GM12878 (cell line): ENCODE data around the gene CD83. TPM values are rescaled to one million over a fixed set of nuclear protein-coding genes. Genes with fewer than 3 reads are reported as not detected.

Experiments used
- ATAC-seq: fragments of 200-7000 bp; cut with Tn5 transposase; 3 replicates; pipeline ENCODE4 v1.9.1; 2020; ENCODE audit warnings: mild to moderate bottlenecking, moderate library complexity
- BruUV-seq: library from RNA; stranded (reverse); fragments of 400-500 nt; replicated peaks from 2 replicates; lab custom pipeline; 2021; lab: Mats Ljungman, UMichigan
- CTCF ChIA-PET: fragments of 300-600 bp; sonication (Branson Sonifier 250); formaldehyde crosslinking; extraction: SDS; loops from one replicate; lab custom pipeline; 2021; ENCODE audit warnings: inconsistent platforms; lab: Yijun Ruan, JAX
- POLR2A ChIA-PET: fragments of 350-600 bp; formaldehyde crosslinking; extraction: SDS; loops from one replicate; lab custom pipeline; 2021; ENCODE audit warnings: inconsistent platforms; lab: Charles Lee
- RAD21 ChIA-PET: fragments of 300-600 bp; sonication (Branson Sonifier 250); formaldehyde crosslinking; loops from one replicate; lab custom pipeline; 2023; ENCODE audit warnings: antibody characterized with exemption; ENCODE audit not compliant: unreplicated experiment; lab: Charles Lee
- SMC1A ChIA-PET: fragments of 300-600 bp; sonication (Branson Sonifier 250); formaldehyde crosslinking; loops from one replicate; lab custom pipeline; 2023; ENCODE audit not compliant: unreplicated experiment, uncharacterized antibody; lab: Charles Lee
- DNase-seq: peaks from one replicate; pipeline ENCODE4 v3.0.0-alpha.2; 2011; ENCODE audit warnings: low read depth, low spot score
- FAIRE-seq: peaks from 3 replicates; lab custom pipeline; 2011; peaks lifted over from hg19 to GRCh38; lab: Jason Lieb, UNC
- H2AFZ ChIP-seq: 2 replicates; pipeline ENCODE4 v1.6.0; 2011; ENCODE audit warnings: low read depth, low read length, control low read depth; ENCODE audit not compliant: control insufficient read depth
- H3K27ac ChIP-seq: 2 replicates; pipeline ENCODE4 v1.5.1; 2011; ENCODE audit warnings: control low read depth; ENCODE audit not compliant: control insufficient read depth, insufficient read depth
- H3K27me3 ChIP-seq, 2 experiments: replicated peaks in 1 of 2; 2 replicates each; pipeline versions ENCODE4 v1.6.0 to v1.6.1; 2011; ENCODE audit warnings: low read length in 1 of 2; ENCODE audit not compliant: control insufficient read depth in 2 of 2, insufficient read depth in 2 of 2
- H3K36me3 ChIP-seq, 2 experiments: 2 replicates each; pipeline ENCODE4 v1.5.1; 2011; ENCODE audit warnings: low read length in 1 of 2; ENCODE audit not compliant: control insufficient read depth in 2 of 2, insufficient read depth in 2 of 2
- H3K4me1 ChIP-seq: 2 replicates; pipeline ENCODE4 v1.6.1; 2011; ENCODE audit warnings: mild to moderate bottlenecking, low read length, moderate library complexity, mixed read lengths; ENCODE audit not compliant: control insufficient read depth, insufficient read depth
- H3K4me2 ChIP-seq: 2 replicates; pipeline ENCODE4 v1.6.0; 2011; ENCODE audit warnings: control low read depth; ENCODE audit not compliant: control insufficient read depth, insufficient read depth
- H3K4me3 ChIP-seq: fragments of 200-600 bp; sonication (generic); 2 replicates; pipeline ENCODE4 v1.5.1; 2016
- H3K79me2 ChIP-seq: 2 replicates; pipeline ENCODE4 v1.6.0; 2011; ENCODE audit warnings: low read length; ENCODE audit not compliant: control insufficient read depth, insufficient read depth
- H3K9ac ChIP-seq: 2 replicates; pipeline ENCODE4 v1.8.0; 2011; ENCODE audit warnings: low read length, control low read depth, mixed read lengths; ENCODE audit not compliant: control insufficient read depth, insufficient read depth
- H3K9me3 ChIP-seq: replicated peaks from 3 replicates; pipeline ENCODE4 v1.5.1; 2011; ENCODE audit warnings: mild to moderate bottlenecking, low read length; ENCODE audit not compliant: control insufficient read depth, insufficient read depth
- H4K20me1 ChIP-seq: 2 replicates; pipeline ENCODE4 v1.6.0; 2011; ENCODE audit not compliant: control insufficient read depth, insufficient read depth
- BCL11A ChIP-seq: IDR thresholded peaks from 2 replicates; pipeline ENCODE4 v1.6.1; 2011; ENCODE audit warnings: low read depth, low read length
- DPF2 ChIP-seq: fragments of 450-650 bp; IDR thresholded peaks from 2 replicates; pipeline ENCODE4 v1.6.1; 2017; ENCODE audit warnings: mild to moderate bottlenecking
- IKZF1 ChIP-seq: fragments of 450-650 bp; conservative IDR thresholded peaks from 2 replicates; pipeline ENCODE4 v1.6.1; 2017; ENCODE audit warnings: antibody characterized with exemption, mild to moderate bottlenecking
- LARP7 ChIP-seq: fragments of 450-650 bp; IDR thresholded peaks from 2 replicates; pipeline ENCODE4 v1.6.1; 2017; ENCODE audit warnings: mild to moderate bottlenecking
- MEF2A ChIP-seq: IDR thresholded peaks from 2 replicates; pipeline ENCODE4 v1.6.1; 2011; ENCODE audit warnings: low read depth, mild to moderate bottlenecking, low read length, moderate library complexity; ENCODE audit not compliant: insufficient read depth
- MEF2B ChIP-seq: fragments of 450-650 bp; IDR thresholded peaks from 2 replicates; pipeline ENCODE4 v1.6.1; 2018; ENCODE audit warnings: mild to moderate bottlenecking, moderate library complexity; ENCODE audit not compliant: partially characterized antibody, poor library complexity, severe bottlenecking
- MLLT1 ChIP-seq: fragments of 450-650 bp; IDR thresholded peaks from 2 replicates; pipeline ENCODE4 v1.6.1; 2016; ENCODE audit warnings: mild to moderate bottlenecking
- NBN ChIP-seq: fragments of 450-650 bp; IDR thresholded peaks from 2 replicates; pipeline ENCODE4 v1.6.1; 2016
- NRF1 ChIP-seq: conservative IDR thresholded peaks from 2 replicates; pipeline ENCODE4 v1.6.1; 2011; ENCODE audit warnings: mild to moderate bottlenecking, low read depth, low read length, improper control_type of control experiment
- PML ChIP-seq: IDR thresholded peaks from 2 replicates; pipeline ENCODE4 v1.6.1; 2012; ENCODE audit warnings: low read length, inconsistent platforms
- POLR2AphosphoS5 ChIP-seq: IDR thresholded peaks from 2 replicates; pipeline ENCODE4 v1.6.1; 2011; ENCODE audit warnings: mild to moderate bottlenecking, low read length, inconsistent platforms
- RELB ChIP-seq: fragments of 450-650 bp; IDR thresholded peaks from 2 replicates; pipeline ENCODE4 v1.6.1; 2017; ENCODE audit warnings: low read depth, mild to moderate bottlenecking, moderate library complexity
- SMAD1 ChIP-seq: fragments of 450-650 bp; IDR thresholded peaks from 2 replicates; pipeline ENCODE4 v1.6.1; 2018; ENCODE audit warnings: mild to moderate bottlenecking, low read depth; ENCODE audit not compliant: partially characterized antibody
- STAT1 ChIP-seq: fragments of 450-650 bp; conservative IDR thresholded peaks from 2 replicates; pipeline ENCODE4 v1.6.1; 2014; ENCODE audit warnings: antibody characterized with exemption, mild to moderate bottlenecking
- WGBS: methylation state at CpG from one replicate; pipeline ENCODE4 v1.1.6; 2016; ENCODE audit warnings: low lambda C conversion rate; ENCODE audit not compliant: insufficient replicate concordance, insufficient coverage; ENCODE audit errors: missing lambda C conversion rate; 5-methylcytosine and 5-hydroxymethylcytosine counted together
- in situ Hi-C: fragments of 300-500 bp; cut with MboI; formaldehyde crosslinking; loops from 9 replicates; pipeline ENCODE4 v1.14.3; 2018; ENCODE audit warnings: mixed read lengths
- intact Hi-C: fragments of 100-400 bp; cut with micrococcal nuclease; formaldehyde crosslinking; loops from one replicate; pipeline ENCODE4 v1.14.2; 2022; ENCODE audit not compliant: unreplicated experiment
- polyA plus RNA-seq, 11 experiments: library from polyadenylated mRNA; depleted of rRNA in 4 of 11; unstranded in 6 of 11; stranded (reverse) in 5 of 11; fragments of >200 nt; fragmentation: Nextera tagmentation in 4 of 11; fragmentation: Illumina TruSeq in 1 of 11; extraction: Ambion mirVana in 4 of 11; extraction: Trizol in 1 of 11; gene quantifications; 1 replicate in 1 of 11; 2 replicates in 10 of 11; pipeline versions ENCODE4 v1.2.1 to v1.2.3, GENCODE V29; 2011 to 2016; ENCODE audit warnings: inconsistent platforms in 2 of 11, missing spikeins in 2 of 11, low read depth in 1 of 11
- total RNA-seq, 4 experiments: library from RNA; depleted of rRNA in 3 of 4; stranded (reverse); fragments of >200 nt in 3 of 4; fragmentation: Illumina TruSeq in 1 of 4; extraction: Trizol in 1 of 4; gene quantifications; 2 replicates each; pipeline versions ENCODE4 v1.2.1 to v1.2.3, GENCODE V29; 2013 to 2021

CD83 gene
- total and polyA plus RNA-seq, 10 of the 15 experiments (the other 5 are each of a cell fraction or from before 2014, with no cell fraction given): 76.1 to 174 (median 129) TPM

GRCh38 chr6:14118091-14118439 is 493 bp downstream of the CD83 start:
- BruUV-seq: no TSS peak
- under 1% methylated on average over 10 of the region's 10 CpGs for WGBS
- FAIRE-seq: no peak
- peak; percentile 13 for ATAC-seq
- Histone ChIP-seq H3K27me3 (no peaks in the 10 kb centered on the region), H3K9ac (peak overlapping the region; percentile 78), H3K9me3 (no peaks in the 10 kb centered on the region), H3K36me3 (peaks cover 0 to 5% of the 10 kb centered on the region in 2 experiments; a peak in 3 of 4 replicates), H3K4me3 (peak overlapping the region; percentile 93), H3K4me1 (peaks cover 18% of the 10 kb centered on the region), H3K27ac (peak overlapping the region; percentile 78), H2AFZ (peak overlapping the region; percentile 62), H3K79me2 (peaks cover 55% of the 10 kb centered on the region), H4K20me1 (no peaks in the 10 kb centered on the region)
- ChIA-PET POLR2A (interaction anchor here (1.0 to 6.8 kb wide), 7 partner anchors 8 to 47 kb away, joined by 3 to 51 read pairs (median 3); no protein-coding TSS in a partner anchor), RAD21 (interaction anchor here (0.9 to 11.6 kb wide), 7 partner anchors 8 to 46 kb away, joined by 3 to 111 read pairs (median 19); no protein-coding TSS in a partner anchor), CTCF (interaction anchor here (1.0 to 4.0 kb wide), 6 partner anchors 8 to 51 kb away, joined by 3 to 33 read pairs (median 4); no protein-coding TSS in a partner anchor), SMC1A (interaction anchor here (0.5 to 14.9 kb wide), 7 partner anchors 8 to 745 kb away, joined by 3 to 187 read pairs (median 39); no protein-coding TSS in a partner anchor)
- intact Hi-C loops: no loop called here
- no peak for DNase-seq
- in situ Hi-C loops: loop anchor here (25.0 kb wide), 1 partner anchor 1756 kb away; no protein-coding TSS in a partner anchor
- peak; percentile 88 for TF ChIP-seq MLLT1
- TF ChIP-seq LARP7: 0 out of 2 replicates have a peak, but pooled peaks have one; percentile 2
- peak; percentile 15; the same call in 1 of the 2 replicates for TF ChIP-seq POLR2AphosphoS5
- TF ChIP-seq RELB: peak; percentile 35; the same call in 1 of the 2 replicates
- TF ChIP-seq STAT1: no peak
- TF ChIP-seq NRF1: no peak
- peak; percentile 12 for TF ChIP-seq MEF2B
- peak; percentile 12 for TF ChIP-seq SMAD1
- peak; percentile 13; the same call in 1 of the 2 replicates for TF ChIP-seq PML
- no peak for TF ChIP-seq BCL11A
- TF ChIP-seq DPF2: 0 out of 2 replicates have a peak, but pooled peaks have one; percentile 0
- 0 out of 2 replicates have a peak, but pooled peaks have one; percentile 1 for TF ChIP-seq IKZF1
- 0 out of 2 replicates have a peak, but pooled peaks have one; percentile 43 for TF ChIP-seq NBN
- TF ChIP-seq MEF2A: no peak
- TF ChIP-seq, all 136 proteins: peak for 10
- peak overlapping the region; percentile 84 for H3K4me2 ChIP-seq
